PC-3 (cell line): ENCODE data around the gene AGAP3. TPM values are rescaled to one million over a fixed set of nuclear protein-coding genes. Genes with fewer than 3 reads are reported as not detected.

Experiments used
- ATAC-seq: fragments of 200-7000 bp; cut with Tn5 transposase; 2 replicates; pipeline ENCODE4 v1.9.1; 2020; ENCODE audit warnings: mild to moderate bottlenecking, moderate library complexity
- BruUV-seq: library from RNA; stranded (reverse); fragments of 400-500 nt; replicated peaks from 2 replicates; lab custom pipeline; 2021; lab: Mats Ljungman, UMichigan
- CTCF ChIA-PET: fragments of 300-600 bp; sonication (Branson Sonifier 250); formaldehyde crosslinking; loops from one replicate; lab custom pipeline; 2022; ENCODE audit warnings: antibody characterized with exemption; lab: Charles Lee
- POLR2A ChIA-PET: fragments of 300-600 bp; sonication (Branson Sonifier 250); formaldehyde crosslinking; loops from one replicate; lab custom pipeline; 2022; ENCODE audit warnings: antibody characterized with exemption; ENCODE audit not compliant: unreplicated experiment; lab: Charles Lee
- DNase-seq: peaks from one replicate; pipeline ENCODE4 v3.0.0-alpha.2; 2015
- H2AFZ ChIP-seq: fragments of 300-600 bp; sonication (generic); 2 replicates; pipeline ENCODE4 v1.6.0; 2016; ENCODE audit warnings: antibody characterized with exemption, low read length
- H3F3A ChIP-seq: fragments of 300-600 bp; sonication (generic); one replicate; pipeline ENCODE4 v1.6.0; 2017; ENCODE audit warnings: antibody characterized with exemption, low read length, control low read depth, mild to moderate bottlenecking; ENCODE audit not compliant: unreplicated experiment
- H3K27ac ChIP-seq: fragments of 300-600 bp; sonication (generic); 2 replicates; pipeline ENCODE4 v1.5.1; 2016; ENCODE audit warnings: mild to moderate bottlenecking, low read length
- H3K27me3 ChIP-seq: fragments of 300-600 bp; sonication (generic); 2 replicates; pipeline ENCODE4 v1.6.1; 2016; ENCODE audit warnings: low read length, mixed read lengths
- H3K36me3 ChIP-seq: fragments of 300-600 bp; sonication (generic); 2 replicates; pipeline ENCODE4 v1.6.1; 2016; ENCODE audit warnings: low read depth, mixed run types, low read length, mixed read lengths
- H3K4me1 ChIP-seq: fragments of 300-600 bp; sonication (generic); 2 replicates; pipeline ENCODE4 v1.5.1; 2016; ENCODE audit warnings: low read length; ENCODE audit not compliant: insufficient read depth
- H3K4me2 ChIP-seq: fragments of 300-600 bp; sonication (generic); 2 replicates; pipeline ENCODE4 v1.6.0; 2016; ENCODE audit warnings: low read length
- H3K4me3 ChIP-seq: fragments of 300-600 bp; sonication (generic); 2 replicates; pipeline ENCODE4 v1.5.1; 2016; ENCODE audit warnings: mild to moderate bottlenecking, low read length, mixed read lengths
- H3K79me2 ChIP-seq: fragments of 300-600 bp; sonication (generic); 2 replicates; pipeline ENCODE4 v1.6.1; 2017; ENCODE audit warnings: low read length, mixed read lengths
- H3K9ac ChIP-seq: fragments of 300-600 bp; sonication (generic); 2 replicates; pipeline ENCODE4 v1.6.0; 2016; ENCODE audit warnings: mild to moderate bottlenecking, low read length
- H3K9me2 ChIP-seq: fragments of 300-600 bp; sonication (generic); replicated peaks from 2 replicates; pipeline ENCODE4 v1.6.1; 2016; ENCODE audit warnings: mixed run types, low read length, mixed read lengths
- H3K9me3 ChIP-seq: fragments of 300-600 bp; sonication (generic); 2 replicates; pipeline ENCODE4 v1.6.1; 2016; ENCODE audit warnings: low read length, mixed read lengths
- H4K20me1 ChIP-seq: fragments of 300-600 bp; sonication (generic); 2 replicates; pipeline ENCODE4 v1.6.1; 2016; ENCODE audit warnings: low read length, mixed read lengths
- EZH2 ChIP-seq: fragments of 300-600 bp; sonication (generic); IDR thresholded peaks from one replicate; pipeline ENCODE4 v1.6.1; 2017; ENCODE audit warnings: antibody characterized with exemption, mild to moderate bottlenecking, low read length; ENCODE audit not compliant: unreplicated experiment
- EZH2phosphoT487 ChIP-seq: fragments of 300-600 bp; sonication (generic); IDR thresholded peaks from 2 replicates; pipeline ENCODE4 v1.6.1; 2018; ENCODE audit warnings: mild to moderate bottlenecking, antibody characterized with exemption, low read length, borderline replicate concordance
- intact Hi-C: fragments of 100-400 bp; cut with micrococcal nuclease; formaldehyde crosslinking; loops from 2 replicates; pipeline ENCODE4 v1.9.0; 2023
- total RNA-seq: library from RNA; depleted of rRNA; stranded (reverse); fragments of >200 nt; gene quantifications from 2 replicates; pipeline ENCODE4 v1.2.3, GENCODE V29; 2014
- TF ChIP-seq, protein P1 (sequence below): fragments of 300-600 bp; sonication (generic); conservative IDR thresholded peaks from 2 replicates; pipeline ENCODE4 v1.5.1; 2017; ENCODE audit warnings: antibody characterized with exemption, low read depth, mild to moderate bottlenecking, low read length

AGAP3 gene
- total RNA-seq, 1 experiment from 2014 or later = 53.5 TPM

DNA sequence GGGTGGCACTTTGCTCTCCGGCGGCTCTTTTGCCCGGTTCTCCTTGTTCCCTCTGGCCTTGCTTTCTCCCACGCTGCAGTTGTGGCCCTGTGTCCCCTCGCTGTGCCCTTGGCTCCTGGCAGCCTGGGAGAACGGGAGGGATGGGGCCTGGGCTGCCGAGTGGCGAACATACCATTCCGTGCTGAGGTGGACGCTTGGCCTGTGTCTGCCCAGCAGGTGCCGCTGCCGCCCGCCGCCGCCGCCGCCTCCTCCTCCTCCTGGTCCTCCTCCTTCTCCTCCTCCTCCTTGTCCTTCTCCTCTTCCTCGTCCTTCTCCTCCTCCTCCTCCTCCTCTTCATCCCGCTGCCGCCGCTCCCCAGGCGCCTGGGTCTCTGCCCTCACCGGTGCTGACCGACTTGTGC is 36.0 kb downstream of the AGAP3 start:
- BruUV-seq = no TSS peak
- Histone ChIP-seq H4K20me1 (no peaks in the 10 kb centered on the region), H3K9ac (no peak overlapping the region), H3K79me2 (0 out of 2 replicates have a peak, but pooled peaks cover 2% of the 10 kb centered on the region), H3F3A (no peaks in the 10 kb centered on the region), H3K4me2 (no peak overlapping the region), H3K27ac (no peak overlapping the region), H3K36me3 (peaks cover 11% of the 10 kb centered on the region), H3K9me3 (no peaks in the 10 kb centered on the region), H3K27me3 (no peaks in the 10 kb centered on the region), H2AFZ (no peak overlapping the region), H3K9me2 (no peaks in the 10 kb centered on the region), H3K4me1 (no peaks in the 10 kb centered on the region), H3K4me3 (no peak overlapping the region)
- intact Hi-C loops = no loop called here
- ChIA-PET CTCF (no interaction called here), POLR2A (no interaction called here)
- DNase-seq = no peak
- TF ChIP-seq EZH2phosphoT487 (no peak), EZH2 (no peak)
- TF ChIP-seq, protein P1, sequence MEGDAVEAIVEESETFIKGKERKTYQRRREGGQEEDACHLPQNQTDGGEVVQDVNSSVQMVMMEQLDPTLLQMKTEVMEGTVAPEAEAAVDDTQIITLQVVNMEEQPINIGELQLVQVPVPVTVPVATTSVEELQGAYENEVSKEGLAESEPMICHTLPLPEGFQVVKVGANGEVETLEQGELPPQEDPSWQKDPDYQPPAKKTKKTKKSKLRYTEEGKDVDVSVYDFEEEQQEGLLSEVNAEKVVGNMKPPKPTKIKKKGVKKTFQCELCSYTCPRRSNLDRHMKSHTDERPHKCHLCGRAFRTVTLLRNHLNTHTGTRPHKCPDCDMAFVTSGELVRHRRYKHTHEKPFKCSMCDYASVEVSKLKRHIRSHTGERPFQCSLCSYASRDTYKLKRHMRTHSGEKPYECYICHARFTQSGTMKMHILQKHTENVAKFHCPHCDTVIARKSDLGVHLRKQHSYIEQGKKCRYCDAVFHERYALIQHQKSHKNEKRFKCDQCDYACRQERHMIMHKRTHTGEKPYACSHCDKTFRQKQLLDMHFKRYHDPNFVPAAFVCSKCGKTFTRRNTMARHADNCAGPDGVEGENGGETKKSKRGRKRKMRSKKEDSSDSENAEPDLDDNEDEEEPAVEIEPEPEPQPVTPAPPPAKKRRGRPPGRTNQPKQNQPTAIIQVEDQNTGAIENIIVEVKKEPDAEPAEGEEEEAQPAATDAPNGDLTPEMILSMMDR = no peak
- no peak for ATAC-seq

DNA sequence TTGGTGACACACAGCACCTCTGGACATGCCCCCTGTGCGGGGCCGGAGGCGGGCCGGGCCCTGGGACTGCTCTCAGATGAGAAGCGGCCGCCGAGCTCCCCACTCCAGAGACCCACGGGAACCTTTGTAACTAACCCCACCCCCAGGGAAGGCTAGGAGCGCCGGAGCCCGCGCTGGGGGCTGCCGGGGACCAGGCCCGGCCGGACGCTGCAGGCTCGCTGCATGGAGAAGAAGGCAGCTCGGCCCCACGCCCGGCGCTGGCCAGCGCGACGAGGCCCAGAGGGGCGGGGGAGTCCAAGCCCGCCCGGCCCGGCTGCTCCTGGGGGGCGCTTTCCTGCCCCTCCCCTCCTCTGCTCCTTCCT is 36.5 kb downstream of the AGAP3 start:
- Histone ChIP-seq H2AFZ (no peak overlapping the region), H4K20me1 (no peaks in the 10 kb centered on the region), H3K4me3 (no peak overlapping the region), H3K27ac (no peak overlapping the region), H3K9me3 (no peaks in the 10 kb centered on the region), H3K9me2 (no peaks in the 10 kb centered on the region), H3K4me2 (no peak overlapping the region), H3K9ac (no peak overlapping the region), H3F3A (no peaks in the 10 kb centered on the region), H3K36me3 (peaks cover 11% of the 10 kb centered on the region), H3K4me1 (no peaks in the 10 kb centered on the region), H3K27me3 (no peaks in the 10 kb centered on the region), H3K79me2 (no peaks in the 10 kb centered on the region)
- no peak for DNase-seq
- intact Hi-C loops = no loop called here
- no peak for ATAC-seq
- BruUV-seq = no TSS peak
- ChIA-PET CTCF (no interaction called here), POLR2A (no interaction called here)
- TF ChIP-seq EZH2phosphoT487 (no peak), EZH2 (no peak)
- TF ChIP-seq, protein P1 = no peak

DNA sequence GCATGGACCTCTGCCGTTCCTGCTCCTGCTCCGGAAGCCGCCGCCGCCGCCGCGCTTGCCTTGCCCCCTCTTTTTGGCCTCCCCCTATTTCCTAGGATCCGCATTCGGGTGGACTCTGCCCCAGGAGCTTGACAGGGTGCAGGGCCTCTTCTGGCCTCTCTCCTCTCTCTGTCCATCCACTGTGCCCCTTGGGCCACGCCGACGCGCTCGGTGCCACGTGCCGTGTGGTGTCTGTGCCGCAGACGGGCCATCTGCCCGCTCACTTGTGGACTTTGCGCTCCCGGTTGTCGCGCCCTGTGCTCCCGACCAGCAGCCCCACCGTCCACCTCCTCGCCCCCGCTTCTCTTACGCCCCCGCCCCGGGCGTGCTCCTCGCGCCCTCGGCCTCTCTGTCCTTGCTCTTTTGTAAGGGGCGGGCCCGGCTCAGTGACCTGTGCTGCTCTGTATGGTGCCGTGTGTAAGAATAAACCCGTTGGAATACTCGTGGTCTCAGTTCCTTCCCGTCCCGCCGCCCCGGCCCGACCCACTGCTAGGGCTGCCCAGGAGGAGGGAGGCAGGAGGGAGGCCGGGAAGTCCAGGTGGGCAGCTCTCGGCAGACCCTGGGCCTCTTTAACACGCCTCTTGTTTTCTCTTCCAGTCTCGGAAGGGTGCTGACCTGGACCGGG is 37.0 kb downstream of the AGAP3 start:
- H3K36me3 ChIP-seq = peaks cover 11% of the 10 kb centered on the region
- TF ChIP-seq EZH2 (no peak), EZH2phosphoT487 (no peak)
- TF ChIP-seq, protein P1 = no peak
- no peaks in the 10 kb centered on the region for H4K20me1 ChIP-seq
- H3K9me2 ChIP-seq = no peaks in the 10 kb centered on the region
- no peaks in the 10 kb centered on the region for H3F3A ChIP-seq
- no peak overlapping the region for H3K4me2 ChIP-seq
- ChIA-PET CTCF (interaction anchor here (0.7 to 1.4 kb wide), 6 partner anchors 16 to 104 kb away, joined by 3 to 10 read pairs (median 4); partner anchors contain the start of gene ABCF2), POLR2A (no interaction called here)
- no peak overlapping the region for H3K4me3 ChIP-seq
- no peak overlapping the region for H3K27ac ChIP-seq
- H2AFZ ChIP-seq = no peak overlapping the region
- H3K9me3 ChIP-seq = no peaks in the 10 kb centered on the region
- BruUV-seq = no TSS peak
- H3K4me1 ChIP-seq = no peaks in the 10 kb centered on the region
- no peaks in the 10 kb centered on the region for H3K79me2 ChIP-seq
- no peak overlapping the region for H3K9ac ChIP-seq
- no peak for ATAC-seq
- DNase-seq = no peak
- intact Hi-C loops = no loop called here
- H3K27me3 ChIP-seq = no peaks in the 10 kb centered on the region
